ENCODE data around the gene CDC14A. TPM values are rescaled to one million over a fixed set of nuclear protein-coding genes. Genes with fewer than 3 reads are reported as not detected.

CDC14A gene
- total and polyA plus RNA-seq, 2 of the 8 experiments (the other 6 are each of a cell fraction or from before 2014, with no cell fraction given), result 3.2 to 8.9 TPM

GRCh38 chr1:100536031-100536430 is 183.7 kb downstream of the CDC14A start:
- Histone ChIP-seq H4K91ac (replicated peaks; ENCODE audit: insufficient read length, low read length) (no peak overlapping the region), H3K56ac (replicated peaks; ENCODE audit: insufficient read length, low read depth, low read length) (no peak overlapping the region), H3K4me2 (ENCODE audit: insufficient read depth in 1 of 2, low read depth in 2 of 2, low read length in 2 of 2) (no peak overlapping the region), H3K23me2 (ENCODE audit: low read depth, low read length) (peaks cover 11% of the 10 kb centered on the region; the same call in 1 of the 2 replicates), H3K18ac (ENCODE audit: extremely low read depth, low read length) (no peak overlapping the region), H2BK120ac (replicated peaks; ENCODE audit: low read depth, low read length) (no peak overlapping the region), H3K36me3 (ENCODE audit: control insufficient read depth in 2 of 4, insufficient read depth in 4 of 4, low read length in 3 of 4) (no peaks in the 10 kb centered on the region), H2BK5ac (ENCODE audit: low read depth, low read length) (no peak overlapping the region), H3K79me1 (ENCODE audit: low read depth, low read length) (no peaks in the 10 kb centered on the region), H3K9ac (replicated peaks in 1 of 4; ENCODE audit: extremely low read depth in 1 of 4, low read depth in 3 of 4, low read length in 3 of 4) (no peak overlapping the region), H2BK12ac (ENCODE audit: low read depth, low read length) (no peak overlapping the region), H3K9me3 (ENCODE audit: insufficient read depth in 2 of 2, low read depth in 1 of 2, low read length in 1 of 2) (no peaks in the 10 kb centered on the region), H2AK5ac (ENCODE audit: low read depth, low read length) (no peak overlapping the region), H3K23ac (ENCODE audit: insufficient read length) (no peak overlapping the region), H2BK20ac (ENCODE audit: low read length) (no peak overlapping the region), H4K20me1 (replicated peaks in 1 of 2; ENCODE audit: control insufficient read depth in 1 of 2, insufficient read depth in 2 of 2, low read length in 2 of 2) (peaks cover 0 to 6% of the 10 kb centered on the region in 2 experiments), H3K4me1 (replicated peaks in 1 of 4; ENCODE audit: control insufficient read depth in 3 of 4, insufficient read depth in 4 of 4, low read length in 3 of 4) (peaks cover 0 to 16% (median 5%) of the 10 kb centered on the region in 4 experiments; a peak in 6 of 7 replicates), H3K4ac (replicated peaks; ENCODE audit: insufficient read length, low read depth, low read length) (no peak overlapping the region), H3K27ac (ENCODE audit: low read depth, low read length) (no peak overlapping the region), H2AFZ (ENCODE audit: low read length) (no peak overlapping the region), H2BK15ac (ENCODE audit: low read length) (no peak overlapping the region), H3K14ac (ENCODE audit: insufficient read length) (no peak overlapping the region), H4K5ac (ENCODE audit: insufficient read length, low read depth, low read length) (no peak overlapping the region), H3K79me2 (ENCODE audit: control insufficient read depth in 1 of 2, insufficient read depth in 2 of 2, low read length in 2 of 2) (no peaks in the 10 kb centered on the region), H3K27me3 (replicated peaks in 1 of 4; ENCODE audit: control insufficient read depth in 3 of 4, extremely low read depth in 1 of 4, insufficient read depth in 3 of 4, low read length in 3 of 4) (peaks cover 32 to 44% (median 37%) of the 10 kb centered on the region in 4 experiments), H4K8ac (ENCODE audit: extremely low read depth, insufficient read depth, low read length) (no peak overlapping the region), H3K4me3 (ENCODE audit: extremely low read depth in 1 of 4, insufficient read depth in 2 of 4, low read depth in 3 of 4, low read length in 4 of 4) (no peak overlapping the region)
- no peak for FAIRE-seq
- WGBS, 2 experiments (ENCODE audit: extremely low coverage in 1 of 2, insufficient coverage in 1 of 2, insufficient read length in 1 of 2, insufficient replicate concordance in 2 of 2, low coverage in 1 of 2, low lambda C conversion rate in 2 of 2, missing lambda C conversion rate in 1 of 2), result 85% methylated on average over 3 of the region's 3 CpGs; no CpG with 5 or more reads in 1 of the 2 experiments
- CTCF ChIA-PET (ENCODE audit: partially characterized antibody), result no interaction called here
- no peak for DNase-seq (ENCODE audit: low read depth in 1 of 2, low spot score in 2 of 2)
- POLR2A ChIA-PET (ENCODE audit: partially characterized antibody), result no interaction called here
- TF ChIP-seq TBP (IDR thresholded peaks at IDR 0.05; ENCODE audit: low read depth, low read length), result no peak
- no peak for TF ChIP-seq KDM5A (IDR thresholded peaks at IDR 0.05; ENCODE audit: low read length)
- TF ChIP-seq ATF3 (IDR thresholded peaks at IDR 0.05; ENCODE audit: insufficient read depth, low read depth, low read length), result no peak
- no peak for TF ChIP-seq CHD2 (IDR thresholded peaks at IDR 0.05; ENCODE audit: low read length)
- no peak for TF ChIP-seq SP4 (IDR thresholded peaks at IDR 0.05; ENCODE audit: low read length)
- TF ChIP-seq, protein P1, sequence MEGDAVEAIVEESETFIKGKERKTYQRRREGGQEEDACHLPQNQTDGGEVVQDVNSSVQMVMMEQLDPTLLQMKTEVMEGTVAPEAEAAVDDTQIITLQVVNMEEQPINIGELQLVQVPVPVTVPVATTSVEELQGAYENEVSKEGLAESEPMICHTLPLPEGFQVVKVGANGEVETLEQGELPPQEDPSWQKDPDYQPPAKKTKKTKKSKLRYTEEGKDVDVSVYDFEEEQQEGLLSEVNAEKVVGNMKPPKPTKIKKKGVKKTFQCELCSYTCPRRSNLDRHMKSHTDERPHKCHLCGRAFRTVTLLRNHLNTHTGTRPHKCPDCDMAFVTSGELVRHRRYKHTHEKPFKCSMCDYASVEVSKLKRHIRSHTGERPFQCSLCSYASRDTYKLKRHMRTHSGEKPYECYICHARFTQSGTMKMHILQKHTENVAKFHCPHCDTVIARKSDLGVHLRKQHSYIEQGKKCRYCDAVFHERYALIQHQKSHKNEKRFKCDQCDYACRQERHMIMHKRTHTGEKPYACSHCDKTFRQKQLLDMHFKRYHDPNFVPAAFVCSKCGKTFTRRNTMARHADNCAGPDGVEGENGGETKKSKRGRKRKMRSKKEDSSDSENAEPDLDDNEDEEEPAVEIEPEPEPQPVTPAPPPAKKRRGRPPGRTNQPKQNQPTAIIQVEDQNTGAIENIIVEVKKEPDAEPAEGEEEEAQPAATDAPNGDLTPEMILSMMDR (IDR thresholded peaks at IDR 0.05; ENCODE audit: control extremely low read depth in 1 of 3, insufficient read depth in 1 of 3, low read depth in 1 of 3, low read length in 3 of 3), result no peak

Measured in H1 (cell line).